ENCODE results near the gene CD99L2.

DNA sequence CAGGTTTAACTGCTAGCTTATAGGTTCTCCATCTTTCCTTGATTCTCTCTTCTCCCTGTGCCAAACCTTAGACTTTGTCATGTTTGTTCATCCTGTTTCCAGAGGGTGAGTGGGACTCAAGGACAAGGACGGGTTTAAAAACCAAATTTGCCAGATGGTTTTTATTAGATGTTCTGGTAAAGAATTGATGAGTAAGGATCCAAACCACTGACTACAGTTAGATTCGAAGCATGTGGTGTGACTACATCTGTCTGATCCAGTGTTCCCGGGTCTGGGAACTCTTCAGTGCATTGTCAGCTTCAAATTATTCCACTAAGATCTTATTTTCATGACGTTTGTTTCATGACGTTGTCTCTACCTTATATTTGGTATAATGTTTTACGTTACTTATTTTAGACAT lies 167.7 kb downstream of the CD99L2 start:
- TF ChIP-seq CTCF (IDR thresholded peaks at IDR 0.05), result no peak
- TF ChIP-seq POLR2A (IDR thresholded peaks at IDR 0.05), result no peak
- no peak for TF ChIP-seq POLR2AphosphoS5 (IDR thresholded peaks at IDR 0.05)
